HG03460 (cell line): ENCODE data around the gene SERTAD1.
"Not testable (repeated sequence)": the region's sequence is repeated elsewhere in the genome, so short reads cannot be mapped to it uniquely, and the experiment has no call there.

Experiments used
- ATAC-seq: cut with Tn5 transposase; IDR thresholded peaks from one replicate; pipeline ENCODE4 v1.9.1; 2021; ENCODE audit not compliant: unreplicated experiment

The SERTAD1 gene, protein sequence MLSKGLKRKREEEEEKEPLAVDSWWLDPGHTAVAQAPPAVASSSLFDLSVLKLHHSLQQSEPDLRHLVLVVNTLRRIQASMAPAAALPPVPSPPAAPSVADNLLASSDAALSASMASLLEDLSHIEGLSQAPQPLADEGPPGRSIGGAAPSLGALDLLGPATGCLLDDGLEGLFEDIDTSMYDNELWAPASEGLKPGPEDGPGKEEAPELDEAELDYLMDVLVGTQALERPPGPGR

GRCh38 chr19:40425450-40426287, at the start of gene SERTAD1:
SERTAD1 (minus strand) TSS chr19:40425992; CDS start chr19:40423546, 2,446 bp downstream.
- peak; percentile 72 for ATAC-seq

DNA sequence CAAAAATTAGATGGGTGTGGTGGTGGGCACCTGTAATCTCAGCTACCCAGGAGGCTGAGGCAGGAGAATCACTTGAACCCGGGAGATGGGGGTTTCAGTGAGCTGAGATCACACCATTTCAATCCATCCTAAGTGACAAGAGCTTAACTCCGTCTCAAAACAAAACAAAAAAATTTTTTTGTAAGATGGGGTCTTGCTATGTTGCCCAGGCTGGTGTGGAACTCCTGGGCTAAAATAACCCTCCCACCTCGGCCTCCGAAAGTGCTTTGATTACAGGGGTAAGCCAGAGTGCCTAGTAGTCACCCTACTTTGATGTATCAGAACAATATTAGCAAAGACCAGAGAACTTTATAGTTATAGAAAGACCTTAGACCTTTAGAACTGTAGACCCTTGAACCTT, 48.9 kb upstream of the SERTAD1 start:
- no peak for ATAC-seq

GRCh38 chr19:40472516-40472915, 46.7 kb upstream of the SERTAD1 start:
- ATAC-seq = no peak

GRCh38 chr19:40471111-40471510, 45.3 kb upstream of the SERTAD1 start:
- no peak for ATAC-seq

DNA sequence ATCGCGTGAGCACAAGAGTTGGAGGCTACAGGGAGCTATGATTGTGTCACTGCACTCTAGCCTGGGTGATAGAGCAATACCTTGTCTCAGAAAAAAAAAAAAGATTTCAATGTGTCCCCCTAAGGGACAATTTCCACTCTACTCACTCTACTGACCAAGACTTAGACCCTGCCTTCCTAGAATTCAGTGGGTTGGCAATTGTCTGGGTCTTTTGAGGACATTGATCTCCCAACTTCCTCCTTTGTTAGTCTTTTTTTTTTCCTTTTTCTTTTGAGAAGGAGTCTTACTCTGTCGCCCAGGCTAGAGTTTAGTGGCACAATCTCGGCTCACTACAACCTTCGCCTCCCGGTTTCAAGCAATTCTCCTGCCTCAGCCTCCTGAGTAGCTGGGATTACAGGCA, 43.2 kb upstream of the SERTAD1 start:
- ATAC-seq = no peak

GRCh38 chr19:40466985-40467734, 41.4 kb upstream of the SERTAD1 start, which contains the start of gene SPTBN4:
SPTBN4 (plus strand) TSS chr19:40467001; CDS start chr19:40472622, 5,621 bp downstream.
- no peak for ATAC-seq

DNA sequence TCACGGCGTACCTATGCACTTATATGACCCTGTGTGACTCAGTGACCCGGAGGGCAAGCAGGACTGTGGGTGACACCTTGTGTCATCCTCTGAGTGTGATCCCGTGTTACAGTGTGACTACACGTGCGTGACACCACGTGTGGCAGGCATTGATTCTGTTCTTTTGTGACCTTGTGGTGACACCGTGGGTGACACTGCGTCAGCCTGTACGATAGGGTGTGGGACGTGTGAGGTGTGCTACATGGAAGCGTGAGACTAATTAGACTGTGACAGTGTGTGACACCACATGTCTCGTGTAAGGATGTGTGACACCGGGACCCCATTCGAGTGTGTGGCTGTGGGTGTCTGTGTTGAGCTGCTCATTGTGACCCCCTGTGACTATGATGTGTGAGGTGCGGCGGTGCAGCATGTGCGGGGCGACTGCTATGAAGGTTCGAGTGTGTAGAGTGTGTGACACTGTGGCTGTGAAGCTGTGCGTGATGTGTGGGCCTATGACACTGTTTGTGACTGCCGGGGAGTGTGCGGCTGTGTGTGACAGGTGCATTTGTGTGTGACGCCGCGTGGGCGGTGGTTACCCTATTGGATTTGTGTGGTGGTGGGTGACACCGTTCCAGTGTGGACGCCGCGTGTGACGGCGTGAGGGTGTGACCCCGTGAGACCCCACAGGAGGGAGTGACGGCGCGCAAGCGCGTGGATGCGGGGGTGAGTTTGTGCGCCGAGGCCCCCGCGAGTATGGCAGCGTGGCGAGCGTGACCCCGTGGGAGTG, 40.6 kb upstream of the SERTAD1 start:
- ATAC-seq = peak; percentile 29

DNA sequence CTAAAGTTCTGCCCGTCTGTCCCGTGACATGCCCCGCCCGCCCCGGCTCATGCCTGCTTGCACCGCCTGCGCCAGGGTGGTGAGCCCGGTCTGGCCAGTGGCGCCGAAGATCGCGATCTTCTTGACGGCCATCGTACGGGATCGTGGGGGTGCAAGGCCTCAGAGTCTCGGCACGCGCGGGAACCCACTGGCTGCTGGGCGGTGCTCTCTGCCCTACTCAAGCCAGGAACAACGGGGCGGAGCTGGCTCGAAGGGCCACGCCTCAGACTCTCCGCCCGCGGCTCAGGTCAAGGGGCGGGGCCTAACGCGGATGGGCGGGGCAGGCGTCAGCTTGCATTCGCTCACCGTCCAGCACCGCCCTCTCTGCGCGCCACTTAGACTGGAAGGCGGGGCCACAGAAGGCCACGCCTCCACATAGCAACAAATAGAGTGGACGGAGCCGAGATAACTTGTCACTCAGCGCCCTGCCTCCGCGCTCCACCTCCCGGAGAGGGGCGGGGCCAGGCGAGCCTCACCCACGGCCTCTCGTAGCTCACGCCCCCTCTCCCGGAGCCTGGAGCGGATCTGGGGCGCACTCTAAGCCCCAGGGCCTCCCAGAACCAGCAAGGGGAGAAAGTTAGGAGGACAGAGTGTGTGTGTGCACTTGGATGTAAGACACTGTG, 39.9 kb upstream of the SERTAD1 start, which contains the start of gene BLVRB:
TSS of gene BLVRB (minus strand) at position 189 of the 662 bp plus-strand sequence. CDS start at position 132, 57 bp downstream.
- ATAC-seq = peak; percentile 79

DNA sequence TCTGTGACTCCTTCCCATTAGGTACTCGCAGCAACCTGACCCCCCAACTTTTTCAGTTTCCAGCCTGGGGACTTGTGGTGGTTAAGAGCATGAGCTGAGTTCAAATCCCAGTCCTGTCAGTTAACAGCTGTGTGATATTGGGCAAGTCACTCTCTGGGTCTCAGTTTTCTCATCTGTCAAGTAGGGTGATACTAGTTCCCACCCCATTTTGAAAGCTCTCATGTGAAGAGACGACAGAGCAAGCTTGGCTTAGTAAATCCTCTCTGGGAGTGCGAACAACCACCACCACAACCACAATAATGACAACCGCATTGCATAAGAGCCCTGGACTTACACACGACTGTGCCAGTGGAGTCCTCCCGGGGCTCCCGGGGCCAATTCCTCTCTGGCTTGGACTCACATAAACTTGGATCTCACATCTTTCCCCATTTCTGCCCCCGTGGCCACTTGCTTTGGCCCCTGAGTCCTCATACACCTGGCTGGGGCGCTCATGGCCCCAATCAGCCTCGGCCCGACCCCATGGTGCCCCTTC, 39.3 kb upstream of the SERTAD1 start:
- ATAC-seq = no peak

GRCh38 chr19:40464059-40465024, 38.5 kb upstream of the SERTAD1 start:
- no peak for ATAC-seq

DNA sequence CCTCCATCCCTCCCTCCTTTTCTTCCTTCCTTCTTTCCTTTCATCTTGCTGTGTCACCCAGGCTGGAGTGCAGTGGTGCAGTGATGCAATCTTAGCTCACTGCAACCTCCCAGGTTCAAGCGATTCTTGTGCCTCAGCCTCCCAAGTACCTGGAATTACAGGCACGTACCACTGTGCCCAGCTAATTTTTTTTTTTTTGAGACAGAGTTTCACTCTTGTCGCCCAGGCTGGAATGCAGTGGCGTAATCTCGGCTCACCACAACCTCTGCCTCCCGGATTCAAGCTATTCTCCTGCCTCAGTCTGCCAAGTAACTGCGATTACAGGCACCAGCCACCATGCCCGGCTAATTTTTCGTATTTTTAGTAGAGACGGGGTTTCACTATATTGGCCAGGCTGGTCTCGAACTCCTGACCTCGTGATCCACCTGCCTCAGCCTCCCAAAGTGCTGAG, 37.8 kb upstream of the SERTAD1 start:
- ATAC-seq = not testable (repeated sequence)

DNA sequence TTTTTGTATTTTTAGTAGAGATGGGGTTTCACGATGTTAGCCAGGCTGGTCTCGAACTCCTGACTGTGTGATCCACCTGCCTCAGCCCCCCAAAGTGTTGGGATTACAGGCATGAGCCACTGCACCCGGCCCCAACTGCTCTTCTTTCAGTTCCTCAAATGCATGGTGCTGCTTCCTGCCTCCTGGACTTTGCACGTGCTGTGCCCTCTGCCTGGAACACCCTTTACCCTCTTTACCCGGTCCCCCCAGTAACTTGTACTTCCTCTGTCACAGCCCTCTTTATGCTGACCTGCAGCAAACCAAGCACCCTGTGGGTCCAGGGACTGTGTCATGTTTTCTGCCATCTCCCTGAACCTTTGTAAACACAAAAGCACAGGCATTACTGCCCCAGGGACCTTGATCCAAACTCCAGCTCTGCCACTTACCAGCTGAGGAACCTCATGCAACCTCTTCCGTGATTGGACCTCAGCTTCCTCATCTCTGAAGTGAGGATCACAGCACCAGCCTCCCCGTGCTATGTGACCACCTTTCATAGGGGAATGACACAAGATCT, 36.0 kb upstream of the SERTAD1 start:
- no peak for ATAC-seq

DNA sequence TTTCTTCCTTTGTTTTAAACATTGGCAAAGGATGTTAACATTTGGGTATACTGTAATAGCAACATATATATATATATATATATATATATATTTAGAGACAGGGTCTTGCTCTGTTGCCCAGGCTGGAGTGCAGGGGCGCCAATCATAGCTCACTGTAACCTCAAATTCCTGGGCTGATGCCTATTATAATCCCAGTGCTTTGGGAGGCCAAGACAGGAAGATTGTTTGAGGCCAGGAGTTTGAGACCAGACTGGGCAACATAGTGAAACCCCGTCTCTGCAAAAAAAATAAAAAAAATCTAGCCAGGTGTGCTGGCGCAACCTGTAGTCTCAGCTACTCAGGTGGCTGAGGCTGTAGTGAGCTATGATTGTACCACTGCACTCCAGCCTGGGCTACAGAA, 34.4 kb upstream of the SERTAD1 start:
- no peak for ATAC-seq

GRCh38 chr19:40458597-40458974, 32.8 kb upstream of the SERTAD1 start:
- ATAC-seq = no peak

DNA sequence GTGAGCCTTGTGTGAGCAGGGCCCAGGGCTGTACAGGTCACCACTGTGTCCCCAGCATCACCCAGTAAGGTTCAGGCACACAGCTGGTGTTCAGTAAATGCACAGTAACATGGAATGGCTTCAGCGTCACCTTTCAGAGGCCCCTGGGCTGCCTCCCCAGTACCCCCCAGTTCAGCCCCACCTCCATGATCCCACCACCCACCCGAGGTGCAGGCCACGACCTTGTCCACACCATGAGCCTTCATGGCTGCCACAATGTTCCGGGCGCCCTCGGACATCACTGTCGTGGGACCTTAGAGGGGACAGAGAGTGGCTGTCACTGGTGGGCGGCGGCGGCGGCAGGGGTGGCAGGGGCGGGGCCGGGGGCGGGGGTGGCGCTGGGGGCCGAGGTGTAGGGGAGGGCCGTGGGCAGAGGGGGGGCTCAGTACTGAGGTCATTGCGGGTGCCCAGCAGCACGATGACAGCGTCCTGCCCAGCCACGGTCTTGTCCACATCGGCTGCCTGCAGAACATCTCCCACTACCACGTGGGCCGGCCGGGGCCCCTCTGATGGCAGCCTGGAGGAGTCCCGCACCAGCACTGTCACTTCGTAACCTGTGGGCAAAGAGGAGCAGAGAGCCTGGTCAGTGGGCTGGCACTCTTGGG, 32.3 kb upstream of the SERTAD1 start:
- no peak for ATAC-seq

DNA sequence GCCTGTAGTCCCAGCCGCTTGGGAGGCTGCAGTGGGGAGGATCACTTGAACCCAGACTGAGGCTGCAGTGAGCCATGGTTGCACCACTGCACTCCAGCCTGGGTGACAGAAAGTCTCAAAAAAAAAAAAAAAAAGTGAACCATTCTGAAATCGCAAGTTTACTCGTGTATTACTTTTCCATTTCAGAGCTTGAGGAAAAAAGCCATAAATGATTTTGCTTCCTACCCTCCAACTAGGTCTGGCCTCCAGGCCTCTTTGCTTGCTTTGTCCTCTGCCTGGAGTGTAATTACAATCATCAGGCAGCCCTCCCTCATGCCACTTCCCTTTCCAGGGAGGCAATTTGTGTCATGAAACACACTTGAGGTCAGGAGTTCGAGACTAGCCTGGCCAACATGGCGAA, 31.3 kb upstream of the SERTAD1 start:
- ATAC-seq = no peak

GRCh38 chr19:40453943-40454342, 28.2 kb upstream of the SERTAD1 start:
- not testable (repeated sequence) for ATAC-seq
